ENCODE results near the gene CCDC88A.

GRCh38 chr2:55269645-55269990 is 150.0 kb downstream of the CCDC88A start:
- no peak for TF ChIP-seq CTCF (conservative IDR thresholded peaks at IDR 0.05 in 1 of 2, IDR thresholded peaks at IDR 0.05 in 1 of 2; ENCODE audit: extremely low read depth in 1 of 2, insufficient read depth in 1 of 2, low read depth in 1 of 2, low read length in 2 of 2)
- TF ChIP-seq EZH2 (IDR thresholded peaks at IDR 0.05; ENCODE audit: borderline replicate concordance, low read length): no peak
